Small intestine (tissue), 16 donors: ENCODE measurements around the gene KCTD14. TPM values are rescaled to one million over a fixed set of nuclear protein-coding genes. Genes with fewer than 3 reads are reported as not detected.

ENCODE experiments used
- DNase-seq, 2 donors: peaks; one replicate each; pipeline versions ENCODE4 v3.0.0 to v3.0.0-alpha.2; 2013
- FAIRE-seq: peaks from 2 replicates; lab custom pipeline; 2012; peaks lifted over from hg19 to GRCh38; lab: Jason Lieb, UNC
- H3K27ac ChIP-seq, 3 donors: one replicate each; pipeline ENCODE4 v1.5.1; 2013; ENCODE audit warnings: low read length in 2 of 3, mild to moderate bottlenecking in 2 of 3, control low read depth in 1 of 3, inconsistent platforms in 1 of 3, low read depth in 1 of 3, moderate library complexity in 1 of 3
- H3K27me3 ChIP-seq, 3 donors: one replicate each; pipeline ENCODE4 v1.6.1; 2013; ENCODE audit warnings: low read length in 3 of 3, inconsistent platforms in 1 of 3; ENCODE audit not compliant: control insufficient read depth in 3 of 3, insufficient read depth in 3 of 3
- H3K36me3 ChIP-seq, 3 donors: one replicate each; pipeline ENCODE4 v1.6.1; 2013; ENCODE audit warnings: low read length in 3 of 3, inconsistent platforms in 1 of 3, low read depth in 1 of 3, mild to moderate bottlenecking in 1 of 3, moderate library complexity in 1 of 3; ENCODE audit not compliant: control insufficient read depth in 3 of 3, insufficient read depth in 2 of 3
- H3K4me1 ChIP-seq, 3 donors: one replicate each; pipeline ENCODE4 v1.6.1; 2013; ENCODE audit warnings: low read length in 2 of 3, inconsistent platforms in 1 of 3, low read depth in 1 of 3, mild to moderate bottlenecking in 1 of 3, moderate library complexity in 1 of 3; ENCODE audit not compliant: control insufficient read depth in 3 of 3, insufficient read depth in 2 of 3
- H3K4me3 ChIP-seq, 3 donors: one replicate each; pipeline ENCODE4 v1.5.1; 2013; ENCODE audit warnings: low read length in 3 of 3, control low read depth in 1 of 3, inconsistent platforms in 1 of 3, low read depth in 1 of 3, mild to moderate bottlenecking in 1 of 3, moderate library complexity in 1 of 3
- H3K9me3 ChIP-seq, 2 donors: one replicate each; pipeline ENCODE4 v1.6.1; 2013; ENCODE audit warnings: low read depth in 1 of 2, low read length in 1 of 2; ENCODE audit not compliant: control insufficient read depth in 2 of 2, insufficient read depth in 1 of 2
- WGBS, 3 donors: extraction: QIAGEN DNeasy Blood & Tissue Kit; methylation state at CpG; one replicate each; pipeline ENCODE4 v1.1.7; 2013; 5-methylcytosine and 5-hydroxymethylcytosine counted together
- long read RNA-seq, 10 donors: transcript quantifications; one replicate each; lab custom pipeline, GENCODE V29; 2026
- polyA plus RNA-seq, 4 donors: library from polyadenylated mRNA; stranded (reverse) in 3 of 4; unstranded in 1 of 4; fragments of 200-250 nt in 3 of 4; fragments of 120-200 nt in 1 of 4; gene quantifications; one replicate each; pipeline versions ENCODE4 v1.2.1 to v1.2.3, GENCODE V29; 2013
- donor health status: healthy with polysubstance abuse.
- donor health status: control.
- donor health status: control.
- donor health status: Bipolar disorder and iron deficiency.
- donor health status: healthy.

Gene KCTD14, protein sequence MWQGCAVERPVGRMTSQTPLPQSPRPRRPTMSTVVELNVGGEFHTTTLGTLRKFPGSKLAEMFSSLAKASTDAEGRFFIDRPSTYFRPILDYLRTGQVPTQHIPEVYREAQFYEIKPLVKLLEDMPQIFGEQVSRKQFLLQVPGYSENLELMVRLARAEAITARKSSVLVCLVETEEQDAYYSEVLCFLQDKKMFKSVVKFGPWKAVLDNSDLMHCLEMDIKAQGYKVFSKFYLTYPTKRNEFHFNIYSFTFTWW
- polyA plus RNA-seq, result 10 to 100 TPM in 1 of 4 donors, 1 to 10 TPM in 3; 2.5 to 11.1 (median 5.2) TPM
- long read RNA-seq, donor 1, partial matches to known transcripts, result 0 of 3 reads
- long read RNA-seq, donor 1, other reads (novel, unspliced or antisense), result 0 of 3 reads
- long read RNA-seq, donor 2, partial matches to known transcripts, result 0 of 3 reads
- long read RNA-seq, donor 2, other reads (novel, unspliced or antisense), result 0 of 3 reads
- long read RNA-seq, donor 3, result 0 reads
- long read RNA-seq, donor 4, partial matches to known transcripts, result 0 of 1 reads
- long read RNA-seq, donor 4, other reads (novel, unspliced or antisense), result 0 of 1 reads
- long read RNA-seq, donor 5, result 0 reads
- long read RNA-seq, donor 6, partial matches to known transcripts, result 0 of 1 reads
- long read RNA-seq, donor 6, other reads (novel, unspliced or antisense), result 0 of 1 reads
- long read RNA-seq, donor 7, result 0 reads
- long read RNA-seq, donor 8, result 0 reads
- long read RNA-seq, donor 9, result 0 reads
- long read RNA-seq, donor 10, partial matches to known transcripts, result 0 of 3 reads
- long read RNA-seq, donor 10, other reads (novel, unspliced or antisense), result 0 of 3 reads

DNA sequence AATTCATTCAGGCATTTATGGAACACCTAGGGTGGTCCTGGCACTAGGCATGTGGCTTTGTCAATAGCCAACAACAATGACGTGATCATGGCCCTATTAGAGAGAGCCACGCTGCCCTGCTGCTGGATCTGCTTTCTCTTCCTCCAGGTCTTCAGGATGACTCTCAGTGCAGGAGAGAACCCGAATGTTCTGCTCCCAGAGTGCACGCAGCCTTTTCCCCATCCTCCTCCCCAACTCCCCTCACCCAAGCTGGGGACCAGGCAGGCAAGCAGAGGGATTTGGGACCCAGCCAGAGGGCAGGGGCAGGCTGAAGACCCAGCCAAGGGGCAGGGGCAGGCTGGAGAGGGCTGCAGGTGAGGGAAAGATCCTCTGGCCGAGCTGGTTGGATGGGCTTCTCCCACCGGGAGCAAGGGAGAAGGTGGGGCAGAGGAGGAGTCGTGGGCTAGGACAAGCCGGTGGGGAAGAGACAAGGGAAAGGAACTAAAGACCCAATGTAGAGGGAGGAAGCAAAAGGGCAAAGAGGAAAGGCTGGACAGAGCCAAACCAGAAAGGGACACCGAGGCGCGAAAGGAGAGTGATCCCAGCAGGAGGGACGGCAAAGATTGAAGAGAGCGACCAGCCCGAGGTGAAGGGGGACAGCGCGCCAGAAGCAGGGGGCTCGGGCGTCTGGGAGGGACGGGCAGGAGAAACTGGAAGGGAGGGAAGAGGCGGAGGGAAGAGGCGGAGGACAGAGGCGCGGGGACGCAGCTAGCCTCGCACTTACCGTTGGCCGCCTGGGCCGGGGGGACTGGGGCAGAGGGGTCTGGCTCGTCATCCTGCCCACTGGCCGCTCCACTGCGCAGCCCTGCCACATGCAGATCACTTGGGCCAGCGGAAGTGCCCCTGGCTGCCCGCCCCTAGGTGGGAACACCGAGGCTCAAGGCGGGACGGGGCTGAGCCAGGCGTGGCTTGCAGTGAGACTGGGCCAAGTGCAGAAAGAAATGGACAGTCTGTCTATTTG is at the start of gene KCTD14:
Gene KCTD14, minus strand, starts transcription at position 880 of the 1,000 bp plus-strand sequence. Its CDS starts 27 bp downstream, at position 853.
- Histone ChIP-seq H3K27me3 (no peaks in the 10 kb centered on the region), H3K36me3 (no peaks in the 10 kb centered on the region), H3K4me1 (no peaks in the 10 kb centered on the region), H3K27ac (peak within 1 kb of the TSS in 2 of 3 donors; percentile 24 to 65), H3K4me3 (peak within 1 kb of the TSS; percentile 35 to 69 (median 52)), H3K9me3 (no peaks in the 10 kb centered on the region)
- peak; percentile 63 for DNase-seq
- 8 to 14% (median 13%) methylated on average over 31 to 37 of the region's 37 CpGs for WGBS, 3 donors
- FAIRE-seq, result no peak

DNA sequence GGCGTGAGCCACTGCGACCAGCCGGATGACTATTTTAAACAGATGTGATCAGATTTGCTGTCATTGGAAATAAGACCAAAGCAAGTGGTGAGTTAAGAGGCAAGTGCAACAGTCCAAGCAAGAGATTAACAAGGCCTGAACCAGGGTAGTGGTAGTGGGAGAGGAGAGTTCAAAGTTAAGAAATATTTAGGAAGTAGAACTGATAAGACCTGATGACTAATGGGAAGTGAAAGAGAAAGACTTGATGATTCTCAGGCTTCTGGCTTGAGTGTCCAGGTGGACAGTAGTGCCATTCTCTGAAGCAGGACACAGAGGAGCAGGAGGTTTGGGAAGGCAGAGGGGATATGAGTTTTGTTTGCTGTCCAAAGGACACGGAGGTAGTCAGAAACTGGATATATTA is 49.4 kb upstream of the KCTD14 start:
- WGBS, 3 donors, result 95% methylated on average over 4 of the region's 4 CpGs
- H3K4me3 ChIP-seq, result no peak overlapping the region
- no peak for FAIRE-seq
- H3K9me3 ChIP-seq, result no peaks in the 10 kb centered on the region
- peaks cover 4 to 39% (median 11%) of the 10 kb centered on the region in 3 donors for H3K36me3 ChIP-seq
- H3K4me1 ChIP-seq, result peaks cover 0 to 18% (median 1%) of the 10 kb centered on the region in 3 donors
- DNase-seq, result peak in 1 of 2 donors; percentile 45
- H3K27ac ChIP-seq, result no peak overlapping the region
- H3K27me3 ChIP-seq, result no peaks in the 10 kb centered on the region

DNA sequence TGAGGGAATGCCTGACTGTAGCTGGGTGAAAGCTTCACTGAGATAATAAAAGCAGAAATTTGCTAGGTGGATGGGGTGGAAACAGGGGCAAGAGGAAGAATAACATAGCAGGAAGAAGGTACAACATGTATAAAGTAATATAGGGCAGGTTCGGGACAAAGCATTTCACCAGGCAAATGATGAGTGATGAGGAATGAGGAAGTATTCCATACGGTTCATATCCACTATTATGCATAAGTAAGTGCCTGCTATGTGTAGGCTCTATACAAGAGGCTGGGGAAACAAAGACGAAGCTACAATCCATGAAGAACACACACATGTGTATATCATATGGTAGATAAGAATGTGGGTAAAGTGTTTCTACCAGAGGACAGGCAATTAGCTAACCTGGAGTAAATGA is 48.6 kb upstream of the KCTD14 start:
- H3K4me1 ChIP-seq, result peaks cover 0 to 10% (median under 1%) of the 10 kb centered on the region in 3 donors
- no peak overlapping the region for H3K4me3 ChIP-seq
- no peaks in the 10 kb centered on the region for H3K27me3 ChIP-seq
- H3K9me3 ChIP-seq, result no peaks in the 10 kb centered on the region
- peaks cover 4 to 37% (median 11%) of the 10 kb centered on the region in 3 donors for H3K36me3 ChIP-seq
- FAIRE-seq (no peak), DNase-seq (no peak)
- WGBS, 3 donors, result 71 to 77% (median 72%) methylated on average over 3 of the region's 3 CpGs
- H3K27ac ChIP-seq, result no peak overlapping the region

DNA sequence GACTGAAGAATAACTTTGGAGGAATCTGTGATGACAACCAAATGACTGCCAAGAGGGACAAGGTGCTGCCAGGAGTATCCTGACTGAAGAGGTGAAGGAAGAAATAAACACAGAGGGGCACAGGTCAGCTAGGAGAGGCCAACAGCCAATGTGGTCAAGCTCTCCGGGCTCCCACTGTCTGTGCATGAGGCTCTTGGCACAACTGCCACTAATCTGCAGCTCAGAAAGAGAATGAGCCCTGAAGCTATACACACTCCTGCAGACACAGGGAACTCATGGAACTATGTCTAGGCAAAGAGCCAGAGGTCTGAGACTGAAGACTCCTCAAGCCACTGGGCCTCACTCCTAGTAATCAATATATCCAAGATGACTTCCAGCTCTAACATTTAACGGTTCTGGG is 47.5 kb upstream of the KCTD14 start:
- WGBS, 3 donors, result 89 to 94% (median 91%) methylated on average over 2 of the region's 2 CpGs
- H3K27ac ChIP-seq, result no peak overlapping the region
- no peak overlapping the region for H3K4me3 ChIP-seq
- peaks cover 0 to 4% (median 0%) of the 10 kb centered on the region in 3 donors for H3K4me1 ChIP-seq
- FAIRE-seq, result no peak
- peaks cover 4 to 36% (median 11%) of the 10 kb centered on the region in 3 donors for H3K36me3 ChIP-seq
- H3K27me3 ChIP-seq, result no peaks in the 10 kb centered on the region
- no peak for DNase-seq
- H3K9me3 ChIP-seq, result no peaks in the 10 kb centered on the region

DNA sequence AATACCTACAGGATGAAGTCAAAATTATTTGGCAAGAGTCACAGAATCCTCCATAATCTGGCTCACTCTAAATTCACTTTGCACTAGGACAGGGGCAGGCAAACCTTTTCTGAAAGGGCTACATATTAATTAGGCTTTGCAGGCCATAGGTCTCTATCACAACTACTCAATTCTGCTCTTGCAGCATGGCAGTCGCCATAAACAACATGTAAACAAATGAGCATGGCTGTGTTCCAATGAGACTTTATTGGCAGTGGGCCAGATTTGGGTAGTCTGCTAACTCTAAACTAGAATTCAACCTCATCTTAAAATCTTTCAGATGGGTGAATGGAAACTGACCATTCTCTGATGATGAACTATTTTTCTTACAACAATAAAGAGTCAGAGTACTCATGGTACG is 46.4 kb upstream of the KCTD14 start:
- WGBS, 3 donors, result 48 to 60% (median 56%) methylated on average over 2 of the region's 2 CpGs
- Histone ChIP-seq H3K27me3 (no peaks in the 10 kb centered on the region), H3K9me3 (no peaks in the 10 kb centered on the region), H3K4me1 (no peaks in the 10 kb centered on the region), H3K4me3 (no peak overlapping the region), H3K36me3 (peaks cover 4 to 37% (median 11%) of the 10 kb centered on the region in 3 donors), H3K27ac (no peak overlapping the region)
- no peak for FAIRE-seq
- DNase-seq, result peak in 1 of 2 donors; percentile 61

- no peak overlapping the region for H3K4me3 ChIP-seq
- DNase-seq, result no peak
- no peak overlapping the region for H3K27ac ChIP-seq
- FAIRE-seq, result no peak
- H3K4me1 ChIP-seq, result no peaks in the 10 kb centered on the region
- H3K36me3 ChIP-seq, result peaks cover 4 to 43% (median 11%) of the 10 kb centered on the region in 3 donors
- no peaks in the 10 kb centered on the region for H3K27me3 ChIP-seq
- H3K9me3 ChIP-seq, result no peaks in the 10 kb centered on the region
- 93 to 97% (median 97%) methylated on average over 4 of the region's 4 CpGs for WGBS, 3 donors
Measured at GRCh38 chr11:78067704-78068103, 44.6 kb upstream of the KCTD14 start.

DNA sequence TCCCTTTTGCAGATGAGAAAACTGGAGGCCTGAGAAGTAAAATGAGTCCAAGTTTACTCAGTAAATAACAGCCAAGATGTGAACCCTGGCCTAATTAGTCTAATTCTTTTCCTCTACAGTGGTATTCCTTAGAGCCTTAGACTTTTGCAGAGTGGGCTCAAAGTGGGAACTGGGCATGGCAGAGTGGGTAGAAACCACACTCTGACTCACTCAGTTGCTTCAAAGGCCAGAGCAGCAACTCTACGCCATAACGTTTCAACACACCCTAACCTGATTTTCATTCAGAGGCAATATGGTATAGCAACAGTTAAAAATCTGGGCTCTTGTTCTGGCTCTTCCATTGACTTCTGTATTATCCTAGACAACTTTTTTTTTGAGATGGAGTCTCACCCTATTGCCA is 43.4 kb upstream of the KCTD14 start:
- no peak for FAIRE-seq
- no peaks in the 10 kb centered on the region for H3K4me1 ChIP-seq
- 71 to 79% (median 74%) methylated on average over 2 of the region's 2 CpGs for WGBS, 3 donors
- no peak overlapping the region for H3K4me3 ChIP-seq
- H3K27me3 ChIP-seq, result no peaks in the 10 kb centered on the region
- no peak for DNase-seq
- H3K9me3 ChIP-seq, result no peaks in the 10 kb centered on the region
- H3K36me3 ChIP-seq, result peaks cover 4 to 36% (median 9%) of the 10 kb centered on the region in 3 donors
- H3K27ac ChIP-seq, result no peak overlapping the region
